Neural cell (in vitro differentiated cells): Measurements from ENCODE around the gene SLC37A2. TPM values are rescaled to one million over a fixed set of nuclear protein-coding genes. Genes with fewer than 3 reads are reported as not detected.

Experiments
- H2AFZ ChIP-seq: fragments of 200-600, 300-800 bp; sonication (generic), shearing (Covaris generic); 2 replicates; pipeline ENCODE4 v1.6.0; 2014; ENCODE audit warnings: low read depth, mild to moderate bottlenecking, antibody characterized with exemption, low read length, moderate library complexity
- H3F3A ChIP-seq: fragments of 200-600 bp; shearing (Covaris generic); 2 replicates; pipeline ENCODE4 v1.6.1; 2016; ENCODE audit warnings: mild to moderate bottlenecking, moderate library complexity, mixed read lengths, antibody characterized with exemption, low read length; ENCODE audit not compliant: insufficient read depth, poor library complexity, severe bottlenecking
- H3K27ac ChIP-seq: fragments of 200-600, 300-800 bp; sonication (generic), shearing (Covaris generic); 2 replicates; pipeline ENCODE4 v1.5.1; 2014; ENCODE audit warnings: mild to moderate bottlenecking, low read length, moderate library complexity
- H3K27me3 ChIP-seq: fragments of 300-800, 200-600 bp; sonication (generic), shearing (Covaris generic); 2 replicates; pipeline ENCODE4 v1.6.0; 2014; ENCODE audit warnings: mild to moderate bottlenecking, low read depth, low read length, moderate library complexity; ENCODE audit not compliant: insufficient read depth
- H3K36me3 ChIP-seq: fragments of 300-800, 200-600 bp; sonication (generic), shearing (Covaris generic); 2 replicates; pipeline ENCODE4 v1.5.1; 2014; ENCODE audit warnings: mild to moderate bottlenecking, antibody characterized with exemption, low read length, moderate library complexity; ENCODE audit not compliant: insufficient read depth
- H3K4me2 ChIP-seq: fragments of 300-800, 200-600 bp; sonication (generic), shearing (Covaris generic); 2 replicates; pipeline ENCODE4 v1.6.0; 2014; ENCODE audit warnings: mild to moderate bottlenecking, low read length
- H3K4me3 ChIP-seq: fragments of 300-800, 200-600 bp; sonication (generic), shearing (Covaris generic); 2 replicates; pipeline ENCODE4 v1.5.1; 2014; ENCODE audit warnings: mild to moderate bottlenecking, low read length, moderate library complexity
- H3K79me2 ChIP-seq: fragments of 200-600 bp; shearing (Covaris generic); replicated peaks from 2 replicates; pipeline ENCODE4 v1.6.0; 2014; ENCODE audit warnings: mild to moderate bottlenecking, low read length, moderate library complexity; ENCODE audit not compliant: insufficient read depth
- H3K9ac ChIP-seq: fragments of 300-800, 200-600 bp; sonication (generic), shearing (Covaris generic); 2 replicates; pipeline ENCODE4 v1.6.1; 2016; ENCODE audit warnings: mild to moderate bottlenecking, low read length, mixed read lengths
- H3K9me2 ChIP-seq: fragments of 200-600 bp; shearing (Covaris generic); 2 replicates; pipeline ENCODE4 v1.6.1; 2016; ENCODE audit warnings: mild to moderate bottlenecking, low read length, mixed read lengths; ENCODE audit not compliant: insufficient read depth
- H3K9me3 ChIP-seq: fragments of 200-600, 300-800 bp; sonication (generic), shearing (Covaris generic); 2 replicates; pipeline ENCODE4 v1.6.1; 2016; ENCODE audit warnings: mild to moderate bottlenecking, mixed run types, low read length, moderate library complexity, mixed read lengths
- H4K20me1 ChIP-seq: fragments of 200-600 bp; shearing (Covaris generic); 2 replicates; pipeline ENCODE4 v1.6.1; 2016; ENCODE audit warnings: mild to moderate bottlenecking, mixed run types; ENCODE audit not compliant: insufficient read depth
- RAD21 ChIP-seq: fragments of 450-650 bp; conservative IDR thresholded peaks from 2 replicates; pipeline ENCODE4 v1.6.1; 2014; ENCODE audit warnings: antibody characterized with exemption, mild to moderate bottlenecking, moderate library complexity
- SMC3 ChIP-seq: fragments of 450-650 bp; conservative IDR thresholded peaks from 2 replicates; pipeline ENCODE4 v1.6.1; 2014; ENCODE audit warnings: antibody characterized with exemption, mild to moderate bottlenecking, moderate library complexity; ENCODE audit not compliant: poor library complexity
- polyA plus RNA-seq: library from polyadenylated mRNA; depleted of rRNA; stranded (reverse); fragments of >200 nt; gene quantifications from 2 replicates; pipeline ENCODE4 v1.2.3, GENCODE V29; 2014

The SLC37A2 gene
- polyA plus RNA-seq, 1 donor from 2014 or later: 0.12 TPM

- Histone ChIP-seq H3K36me3 (no peaks in the 10 kb centered on the region), H3K9me2 (no peaks in the 10 kb centered on the region), H3K4me2 (no peak overlapping the region), H3K27me3 (no peaks in the 10 kb centered on the region), H3F3A (no peaks in the 10 kb centered on the region), H3K9me3 (no peaks in the 10 kb centered on the region), H3K4me3 (no peak overlapping the region), H3K27ac (no peak overlapping the region), H3K9ac (no peak overlapping the region), H2AFZ (no peak overlapping the region), H3K79me2 (no peaks in the 10 kb centered on the region), H4K20me1 (no peaks in the 10 kb centered on the region)
- TF ChIP-seq RAD21 (no peak), SMC3 (no peak)
These were observed 76.7 kb downstream of the SLC37A2 start for GRCh38 chr11:125139778-125140177.

Other genes starting within 250 kb of the SLC37A2 start
- 12.8 and 25.3 TPM in 2 replicates for gene ROBO3, start 197.9 kb upstream of the SLC37A2 start, polyA plus RNA-seq
- gene ROBO4, start 165.4 kb upstream of the SLC37A2 start, polyA plus RNA-seq: not detected in 2 replicates
- gene HEPN1, start 144.1 kb upstream of the SLC37A2 start, polyA plus RNA-seq: not detected in 2 replicates
- not detected in 2 replicates for gene HEPACAM, start 127.3 kb upstream of the SLC37A2 start, polyA plus RNA-seq
- gene CCDC15, start 109.1 kb upstream of the SLC37A2 start, polyA plus RNA-seq: 0.88 and 2.5 TPM in 2 replicates
- gene TMEM218, start 48.3 kb downstream of the SLC37A2 start, polyA plus RNA-seq: 70.0 and 86.6 TPM in 2 replicates
- gene PKNOX2, start 101.4 kb downstream of the SLC37A2 start, polyA plus RNA-seq: 0.99 and 1.2 TPM in 2 replicates